HEK293 (cell line): ENCODE data around the gene MYO9B.
A peak's percentile ranks its signal among the peaks of the same experiment; 100 is the strongest.

Source experiments
- CTCF ChIA-PET: fragments of 350-600 bp; formaldehyde crosslinking; extraction: SDS; loops from one replicate; lab custom pipeline; 2021; ENCODE audit warnings: antibody characterized with exemption; lab: Yijun Ruan, JAX
- POLR2A ChIA-PET: fragments of 300-600 bp; formaldehyde crosslinking; extraction: SDS; loops from one replicate; lab custom pipeline; 2020; ENCODE audit warnings: antibody characterized with exemption, inconsistent platforms; lab: Yijun Ruan, JAX
- H3K27ac ChIP-seq: fragments of 200-500 bp; sonication (Bioruptor generic); 2 replicates; pipeline ENCODE4 v1.5.1; 2014; ENCODE audit warnings: low read depth, low read length, control low read depth, inconsistent platforms; ENCODE audit errors: extremely low read depth
- H3K36me3 ChIP-seq, 2 experiments: fragments of 200-500 bp in 1 of 2; sonication (Bioruptor generic) in 1 of 2; 1 replicate in 1 of 2; 2 replicates in 1 of 2; pipeline ENCODE4 v1.5.1; 2014 to 2017; ENCODE audit warnings: inconsistent platforms in 2 of 2, low read length in 2 of 2; ENCODE audit not compliant: control insufficient read depth in 2 of 2, insufficient read depth in 1 of 2
- H3K4me1 ChIP-seq: fragments of 200-500 bp; sonication (Bioruptor generic); 2 replicates; pipeline ENCODE4 v1.5.1; 2014; ENCODE audit warnings: mild to moderate bottlenecking, low read length, inconsistent platforms; ENCODE audit not compliant: control insufficient read depth, insufficient read depth
- H3K4me3 ChIP-seq: 2 replicates; pipeline ENCODE4 v1.5.1; 2011; ENCODE audit warnings: low read depth, mild to moderate bottlenecking, control low read depth, low read length, moderate library complexity
- H3K9me3 ChIP-seq: fragments of 200-500 bp; sonication (Bioruptor generic); 2 replicates; pipeline ENCODE4 v1.5.1; 2014; ENCODE audit warnings: low read depth, low read length, inconsistent platforms; ENCODE audit not compliant: control insufficient read depth, insufficient read depth
- GLIS1 ChIP-seq: fragments of 450-650 bp; formaldehyde crosslinking; IDR thresholded peaks from 2 replicates; pipeline ENCODE4 v1.5.1; 2016; ENCODE audit warnings: missing biosample characterization, missing genetic modification characterization
- OVOL3 ChIP-seq: fragments of 450-650 bp; formaldehyde crosslinking; IDR thresholded peaks from 2 replicates; pipeline ENCODE4 v1.5.1; 2016; ENCODE audit warnings: missing biosample characterization, missing genetic modification characterization
- PBX3 ChIP-seq: sonication (generic); formaldehyde crosslinking; IDR thresholded peaks from 2 replicates; pipeline ENCODE4 v1.8.1; 2022; ENCODE audit warnings: mild to moderate bottlenecking, moderate library complexity, missing genetic modification reagents
- SP3 ChIP-seq: fragments of 450-650 bp; formaldehyde crosslinking; IDR thresholded peaks from 2 replicates; pipeline ENCODE4 v1.5.1; 2016; ENCODE audit warnings: missing biosample characterization, missing genetic modification characterization
- SP7 ChIP-seq: fragments of 450-650 bp; formaldehyde crosslinking; IDR thresholded peaks from 2 replicates; pipeline ENCODE4 v1.5.1; 2016; ENCODE audit warnings: missing biosample characterization, missing genetic modification characterization
- YY2 ChIP-seq: fragments of 450-650 bp; formaldehyde crosslinking; IDR thresholded peaks from 2 replicates; pipeline ENCODE4 v1.5.1; 2016; ENCODE audit warnings: missing biosample characterization, missing genetic modification characterization
- ZBTB17 ChIP-seq: fragments of 450-650 bp; formaldehyde crosslinking; IDR thresholded peaks from 2 replicates; pipeline ENCODE4 v1.5.1; 2016; ENCODE audit warnings: missing biosample characterization, missing genetic modification characterization
- ZBTB21 ChIP-seq: fragments of 450-650 bp; formaldehyde crosslinking; IDR thresholded peaks from 2 replicates; pipeline ENCODE4 v1.5.1; 2017; ENCODE audit warnings: missing biosample characterization, missing genetic modification characterization
- ZBTB48 ChIP-seq: fragments of 450-650 bp; formaldehyde crosslinking; IDR thresholded peaks from 2 replicates; pipeline ENCODE4 v1.5.1; 2016; ENCODE audit warnings: missing biosample characterization, missing genetic modification characterization
- ZFP37 ChIP-seq: fragments of 450-650 bp; formaldehyde crosslinking; IDR thresholded peaks from 2 replicates; pipeline ENCODE4 v1.5.1; 2016; ENCODE audit warnings: missing biosample characterization, missing genetic modification characterization
- ZFP69B ChIP-seq: fragments of 450-650 bp; formaldehyde crosslinking; IDR thresholded peaks from 2 replicates; pipeline ENCODE4 v1.5.1; 2016; ENCODE audit warnings: missing biosample characterization, missing genetic modification characterization
- ZNF121 ChIP-seq: fragments of 450-650 bp; formaldehyde crosslinking; IDR thresholded peaks from 2 replicates; pipeline ENCODE4 v1.5.1; 2016; ENCODE audit warnings: missing biosample characterization, missing genetic modification characterization
- ZNF146 ChIP-seq: fragments of 450-650 bp; formaldehyde crosslinking; IDR thresholded peaks from 2 replicates; pipeline ENCODE4 v1.5.1; 2016; ENCODE audit warnings: missing biosample characterization, missing genetic modification characterization
- ZNF211 ChIP-seq: fragments of 450-650 bp; formaldehyde crosslinking; IDR thresholded peaks from 2 replicates; pipeline ENCODE4 v1.5.1; 2016; ENCODE audit warnings: low read depth, missing biosample characterization, missing genetic modification characterization
- ZNF280C ChIP-seq: fragments of 450-650 bp; formaldehyde crosslinking; IDR thresholded peaks from 2 replicates; pipeline ENCODE4 v1.5.1; 2016; ENCODE audit warnings: missing biosample characterization, missing genetic modification characterization
- ZNF37A ChIP-seq: fragments of 450-650 bp; IDR thresholded peaks from 2 replicates; pipeline ENCODE4 v1.5.1; 2018; ENCODE audit warnings: missing biosample characterization, missing genetic modification characterization
- ZNF394 ChIP-seq: fragments of 450-650 bp; formaldehyde crosslinking; IDR thresholded peaks from 2 replicates; pipeline ENCODE4 v1.5.1; 2016; ENCODE audit warnings: missing biosample characterization, missing genetic modification characterization, mild to moderate bottlenecking, moderate library complexity, borderline replicate concordance
- ZNF521 ChIP-seq: fragments of 450-650 bp; formaldehyde crosslinking; IDR thresholded peaks from 2 replicates; pipeline ENCODE4 v1.5.1; 2017; ENCODE audit warnings: missing biosample characterization, mild to moderate bottlenecking, missing genetic modification characterization
- ZNF585B ChIP-seq: fragments of 450-650 bp; formaldehyde crosslinking; IDR thresholded peaks from 2 replicates; pipeline ENCODE4 v1.5.1; 2016; ENCODE audit warnings: missing biosample characterization, missing genetic modification characterization
- ZNF623 ChIP-seq: fragments of 450-650 bp; formaldehyde crosslinking; IDR thresholded peaks from 2 replicates; pipeline ENCODE4 v1.5.1; 2016; ENCODE audit warnings: missing biosample characterization, missing genetic modification characterization
- ZNF658 ChIP-seq: fragments of 450-650 bp; formaldehyde crosslinking; IDR thresholded peaks from 2 replicates; pipeline ENCODE4; 2016; ENCODE audit warnings: missing biosample characterization, missing genetic modification characterization
- ZNF677 ChIP-seq: fragments of 450-650 bp; IDR thresholded peaks from 2 replicates; pipeline ENCODE4 v1.5.0; 2018; ENCODE audit warnings: missing biosample characterization, mild to moderate bottlenecking, missing genetic modification characterization, moderate library complexity
- ZXDB ChIP-seq: fragments of 450-650 bp; formaldehyde crosslinking; IDR thresholded peaks from 2 replicates; pipeline ENCODE4 v1.5.1; 2016; ENCODE audit warnings: missing biosample characterization, missing genetic modification characterization
- TF ChIP-seq, protein P1 (sequence below): fragments of 450-650 bp; formaldehyde crosslinking; conservative IDR thresholded peaks from 2 replicates; pipeline ENCODE4 v1.5.1; 2016; ENCODE audit warnings: low read depth, missing biosample characterization, missing genetic modification characterization
- TF ChIP-seq, protein P2 (sequence below): fragments of 450-650 bp; formaldehyde crosslinking; IDR thresholded peaks from 2 replicates; pipeline ENCODE4 v1.5.1; 2016; ENCODE audit warnings: missing biosample characterization, missing genetic modification characterization
- TF ChIP-seq, protein P3 (sequence below): fragments of 450-650 bp; formaldehyde crosslinking; optimal IDR thresholded peaks from 2 replicates; pipeline ENCODE3; 2016; ENCODE audit warnings: missing biosample characterization, mild to moderate bottlenecking, missing genetic modification characterization
- TF ChIP-seq, protein P4 (sequence below): fragments of 450-650 bp; formaldehyde crosslinking; IDR thresholded peaks from 2 replicates; pipeline ENCODE4 v1.5.1; 2016; ENCODE audit warnings: missing biosample characterization, missing genetic modification characterization

The MYO9B gene

GRCh38 chr19:17075035-17075863, at the start of gene MYO9B, which contains the start of gene HAUS8:
MYO9B (plus strand) TSS chr19:17075777; CDS start chr19:17101718, 25,941 bp downstream.
HAUS8 (minus strand) TSS chr19:17075452; CDS start chr19:17075422, 30 bp downstream.
- ChIA-PET CTCF (interaction anchor here (0.6 to 1.3 kb wide), 3 partner anchors 44 to 207 kb away, joined by 3 to 6 read pairs (median 6); partner anchors contain the start of gene BABAM1), POLR2A (interaction anchor here (0.5 to 2.3 kb wide), 6 partner anchors 10 to 817 kb away, joined by 3 to 8 read pairs (median 6); partner anchors contain the start of genes OCEL1 and USE1)
- peaks cover 12 to 34% of the 10 kb centered on the region in 2 experiments; a peak in 2 of 3 replicates for H3K36me3 ChIP-seq
- H3K4me1 ChIP-seq = peaks cover 8% of the 10 kb centered on the region
- peak within 1 kb of the TSS; percentile 68 for H3K27ac ChIP-seq
- H3K9me3 ChIP-seq = no peaks in the 10 kb centered on the region
- H3K4me3 ChIP-seq = peak within 1 kb of the TSS; percentile 96
- TF ChIP-seq ZNF280C = no peak
- no peak for TF ChIP-seq ZNF658 (tag by site-specific recombination)
- peak; percentile 81 for TF ChIP-seq ZFP69B (tag by site-specific recombination)
- peak; percentile 92 for TF ChIP-seq SP7 (tag by site-specific recombination)
- TF ChIP-seq ZBTB21 (tag by site-specific recombination) = peak; percentile 32
- TF ChIP-seq, protein P1, sequence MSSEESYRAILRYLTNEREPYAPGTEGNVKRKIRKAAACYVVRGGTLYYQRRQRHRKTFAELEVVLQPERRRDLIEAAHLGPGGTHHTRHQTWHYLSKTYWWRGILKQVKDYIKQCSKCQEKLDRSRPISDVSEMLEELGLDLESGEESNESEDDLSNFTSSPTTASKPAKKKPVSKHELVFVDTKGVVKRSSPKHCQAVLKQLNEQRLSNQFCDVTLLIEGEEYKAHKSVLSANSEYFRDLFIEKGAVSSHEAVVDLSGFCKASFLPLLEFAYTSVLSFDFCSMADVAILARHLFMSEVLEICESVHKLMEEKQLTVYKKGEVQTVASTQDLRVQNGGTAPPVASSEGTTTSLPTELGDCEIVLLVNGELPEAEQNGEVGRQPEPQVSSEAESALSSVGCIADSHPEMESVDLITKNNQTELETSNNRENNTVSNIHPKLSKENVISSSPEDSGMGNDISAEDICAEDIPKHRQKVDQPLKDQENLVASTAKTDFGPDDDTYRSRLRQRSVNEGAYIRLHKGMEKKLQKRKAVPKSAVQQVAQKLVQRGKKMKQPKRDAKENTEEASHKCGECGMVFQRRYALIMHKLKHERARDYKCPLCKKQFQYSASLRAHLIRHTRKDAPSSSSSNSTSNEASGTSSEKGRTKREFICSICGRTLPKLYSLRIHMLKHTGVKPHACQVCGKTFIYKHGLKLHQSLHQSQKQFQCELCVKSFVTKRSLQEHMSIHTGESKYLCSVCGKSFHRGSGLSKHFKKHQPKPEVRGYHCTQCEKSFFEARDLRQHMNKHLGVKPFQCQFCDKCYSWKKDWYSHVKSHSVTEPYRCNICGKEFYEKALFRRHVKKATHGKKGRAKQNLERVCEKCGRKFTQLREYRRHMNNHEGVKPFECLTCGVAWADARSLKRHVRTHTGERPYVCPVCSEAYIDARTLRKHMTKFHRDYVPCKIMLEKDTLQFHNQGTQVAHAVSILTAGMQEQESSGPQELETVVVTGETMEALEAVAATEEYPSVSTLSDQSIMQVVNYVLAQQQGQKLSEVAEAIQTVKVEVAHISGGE = peak; percentile 64
- peak; percentile 69 for TF ChIP-seq ZFP37
- peak; percentile 75 for TF ChIP-seq ZNF394 (tag by site-specific recombination)
- peak; percentile 93 for TF ChIP-seq YY2 (tag by site-specific recombination)
- TF ChIP-seq ZNF521 (tag by site-specific recombination) = no peak
- TF ChIP-seq, protein P2, sequence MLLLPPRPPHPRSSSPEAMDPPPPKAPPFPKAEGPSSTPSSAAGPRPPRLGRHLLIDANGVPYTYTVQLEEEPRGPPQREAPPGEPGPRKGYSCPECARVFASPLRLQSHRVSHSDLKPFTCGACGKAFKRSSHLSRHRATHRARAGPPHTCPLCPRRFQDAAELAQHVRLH = peak; percentile 99
- no peak for TF ChIP-seq OVOL3 (tag by site-specific recombination)
- no peak for TF ChIP-seq ZNF585B (tag by site-specific recombination)
- TF ChIP-seq, protein P3, sequence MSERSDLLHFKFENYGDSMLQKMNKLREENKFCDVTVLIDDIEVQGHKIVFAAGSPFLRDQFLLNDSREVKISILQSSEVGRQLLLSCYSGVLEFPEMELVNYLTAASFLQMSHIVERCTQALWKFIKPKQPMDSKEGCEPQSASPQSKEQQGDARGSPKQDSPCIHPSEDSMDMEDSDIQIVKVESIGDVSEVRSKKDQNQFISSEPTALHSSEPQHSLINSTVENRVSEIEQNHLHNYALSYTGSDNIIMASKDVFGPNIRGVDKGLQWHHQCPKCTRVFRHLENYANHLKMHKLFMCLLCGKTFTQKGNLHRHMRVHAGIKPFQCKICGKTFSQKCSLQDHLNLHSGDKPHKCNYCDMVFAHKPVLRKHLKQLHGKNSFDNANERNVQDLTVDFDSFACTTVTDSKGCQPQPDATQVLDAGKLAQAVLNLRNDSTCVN (tag by site-specific recombination) = peak; percentile 97
- peak; percentile 74 for TF ChIP-seq ZBTB17 (tag by site-specific recombination)
- no peak for TF ChIP-seq ZNF211 (tag by site-specific recombination)
- peak; percentile 46 for TF ChIP-seq GLIS1 (tag by site-specific recombination)
- TF ChIP-seq ZNF146 (tag by site-specific recombination) = 0 out of 2 replicates have a peak, but pooled peaks have one; percentile 19
- no peak for TF ChIP-seq ZNF677 (tag by site-specific recombination)
- peak; percentile 99 for TF ChIP-seq ZXDB (tag by site-specific recombination)
- no peak for TF ChIP-seq ZBTB48 (tag by site-specific recombination)
- peak; percentile 100 for TF ChIP-seq SP3
- TF ChIP-seq ZNF121 (tag by site-specific recombination) = no peak
- TF ChIP-seq PBX3 = no peak
- no peak for TF ChIP-seq ZNF623 (tag by site-specific recombination)
- TF ChIP-seq, protein P4, sequence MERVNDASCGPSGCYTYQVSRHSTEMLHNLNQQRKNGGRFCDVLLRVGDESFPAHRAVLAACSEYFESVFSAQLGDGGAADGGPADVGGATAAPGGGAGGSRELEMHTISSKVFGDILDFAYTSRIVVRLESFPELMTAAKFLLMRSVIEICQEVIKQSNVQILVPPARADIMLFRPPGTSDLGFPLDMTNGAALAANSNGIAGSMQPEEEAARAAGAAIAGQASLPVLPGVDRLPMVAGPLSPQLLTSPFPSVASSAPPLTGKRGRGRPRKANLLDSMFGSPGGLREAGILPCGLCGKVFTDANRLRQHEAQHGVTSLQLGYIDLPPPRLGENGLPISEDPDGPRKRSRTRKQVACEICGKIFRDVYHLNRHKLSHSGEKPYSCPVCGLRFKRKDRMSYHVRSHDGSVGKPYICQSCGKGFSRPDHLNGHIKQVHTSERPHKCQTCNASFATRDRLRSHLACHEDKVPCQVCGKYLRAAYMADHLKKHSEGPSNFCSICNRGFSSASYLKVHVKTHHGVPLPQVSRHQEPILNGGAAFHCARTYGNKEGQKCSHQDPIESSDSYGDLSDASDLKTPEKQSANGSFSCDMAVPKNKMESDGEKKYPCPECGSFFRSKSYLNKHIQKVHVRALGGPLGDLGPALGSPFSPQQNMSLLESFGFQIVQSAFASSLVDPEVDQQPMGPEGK (tag by site-specific recombination) = peak; percentile 67
- no peak for TF ChIP-seq ZNF37A (tag by site-specific recombination)
